Measurements from ENCODE around the gene PANK4.

PANK4 gene

DNA sequence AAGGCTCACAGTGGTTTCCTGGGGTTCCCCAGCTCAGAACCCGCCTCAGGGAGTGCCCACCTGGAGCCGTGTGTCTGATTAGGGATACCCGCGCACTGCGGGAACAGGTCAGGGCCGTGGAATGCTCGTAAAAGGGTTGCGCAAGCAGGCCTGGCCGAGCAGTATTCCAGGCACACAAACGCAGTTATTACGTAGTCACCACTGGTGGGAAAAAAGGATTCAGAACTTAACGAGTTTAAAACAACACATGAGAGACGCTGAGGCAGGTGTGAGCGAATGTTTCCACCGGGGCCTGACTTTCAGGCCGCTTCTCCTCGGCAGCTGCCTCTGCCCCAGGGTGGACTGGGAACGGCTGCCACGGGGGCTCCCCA, 32.1 kb downstream of the PANK4 start:
- no peak for DNase-seq

DNA sequence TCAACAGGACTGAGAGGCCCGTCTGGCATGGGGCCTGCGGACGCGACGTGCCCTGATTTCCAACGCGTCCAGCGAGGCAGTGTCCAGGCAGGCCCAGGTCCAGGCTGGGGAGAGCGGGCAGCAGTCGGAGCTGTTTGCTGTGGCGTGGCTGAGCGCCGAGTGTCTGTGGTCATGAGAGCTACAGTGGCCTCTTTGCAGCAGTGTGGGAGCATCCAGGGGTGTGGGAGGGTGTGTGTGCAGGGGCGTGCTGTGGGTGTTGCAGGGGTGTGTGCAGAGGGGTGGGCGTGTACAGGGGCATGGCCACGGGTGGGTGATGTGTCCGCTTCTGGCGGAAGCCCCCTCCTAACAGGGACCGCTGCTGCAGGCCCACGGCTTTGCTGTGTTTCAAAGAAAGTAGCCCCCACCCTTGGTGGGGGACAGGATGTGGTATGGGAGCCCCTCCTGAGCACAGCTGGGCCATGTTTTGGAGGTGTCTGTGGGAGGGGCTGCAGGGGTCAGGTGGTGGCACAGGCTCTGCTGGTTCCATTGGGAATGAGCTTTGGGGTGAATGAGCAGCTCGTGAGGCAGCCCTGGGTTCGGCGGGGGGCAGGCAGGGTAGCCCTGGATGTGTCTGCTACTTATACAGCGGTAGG, 32.6 kb downstream of the PANK4 start:
- DNase-seq, result no peak

DNA sequence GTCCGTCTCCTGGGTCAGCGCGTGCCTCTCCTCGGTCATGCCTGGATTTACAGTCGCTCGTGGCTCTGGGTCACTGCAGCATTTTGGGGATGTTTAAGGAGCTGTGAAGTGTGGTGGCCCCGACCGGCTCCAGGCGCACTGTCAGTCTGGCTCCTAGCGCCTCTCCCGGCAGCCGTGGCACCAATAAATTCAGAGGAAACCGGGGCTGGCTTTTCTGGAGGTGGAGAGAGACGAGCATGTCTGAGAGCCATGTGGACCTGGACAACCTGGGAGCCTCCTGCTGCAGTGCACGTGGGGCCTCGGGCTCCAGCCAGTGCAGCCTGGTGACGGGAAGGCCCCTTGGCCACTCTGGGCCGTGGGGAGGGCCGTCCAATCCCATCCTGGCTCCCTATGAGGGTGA, 33.2 kb downstream of the PANK4 start:
- DNase-seq, result no peak

DNA sequence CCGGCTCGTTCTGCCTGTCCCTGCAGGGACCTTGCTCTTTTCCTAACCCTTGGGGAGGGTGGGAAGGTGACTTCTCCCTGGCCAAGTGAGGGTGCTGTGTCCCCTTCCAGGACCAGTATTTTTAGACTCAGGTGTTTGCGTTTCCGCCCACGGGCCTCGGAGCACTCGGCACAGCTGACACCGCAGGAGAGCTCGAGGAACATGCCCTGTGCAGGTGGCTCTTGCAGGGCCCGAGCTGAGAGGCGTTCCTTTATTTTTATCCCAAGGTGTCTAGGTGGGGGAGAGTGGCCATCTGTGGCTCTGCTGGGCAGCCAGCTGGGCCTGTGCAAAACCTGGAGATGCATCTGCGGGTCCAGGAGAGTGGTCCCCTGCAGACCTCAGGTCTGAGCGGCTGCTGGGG, 34.3 kb downstream of the PANK4 start:
- no peak for DNase-seq

DNA sequence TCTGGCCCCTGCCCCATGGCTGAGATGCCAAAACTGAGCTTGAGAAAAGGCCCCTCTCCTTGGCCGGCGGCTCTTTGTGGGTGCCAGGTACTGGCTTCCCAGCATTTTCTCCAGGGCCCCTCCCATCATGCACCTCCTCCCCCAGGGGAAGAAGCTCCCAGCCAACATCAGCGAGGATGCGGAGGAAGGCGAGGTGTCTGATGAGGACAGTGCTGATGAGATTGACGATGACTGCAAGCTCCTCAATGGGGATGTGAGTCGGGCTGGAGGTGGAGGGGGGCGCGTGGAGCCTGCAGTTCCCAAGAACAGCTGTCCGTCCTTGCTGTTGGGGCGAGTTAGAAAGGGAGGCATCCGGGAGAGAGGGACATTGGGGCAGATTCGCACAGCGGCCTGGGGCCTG, 36.8 kb downstream of the PANK4 start:
- no peak for DNase-seq

DNA sequence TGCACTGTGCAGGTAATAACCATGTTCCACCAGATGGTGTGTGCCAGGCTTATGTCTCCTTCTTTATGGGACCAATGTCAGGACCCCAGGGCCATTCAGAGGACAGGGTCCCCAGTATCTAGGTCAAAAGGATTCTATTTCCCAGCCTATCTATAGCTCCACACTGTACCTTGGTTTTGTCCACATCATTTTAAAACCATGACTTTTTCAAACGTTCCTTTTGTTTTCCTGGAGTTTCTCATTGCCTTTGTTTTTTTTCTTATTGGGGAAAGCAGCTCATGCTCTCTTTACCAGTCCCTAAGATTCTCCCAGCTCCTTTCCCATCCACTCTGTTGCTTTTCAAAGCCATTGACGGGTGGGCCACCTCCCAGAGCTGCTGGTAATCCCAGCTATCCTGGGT, 37.7 kb downstream of the PANK4 start:
- DNase-seq, result no peak

DNA sequence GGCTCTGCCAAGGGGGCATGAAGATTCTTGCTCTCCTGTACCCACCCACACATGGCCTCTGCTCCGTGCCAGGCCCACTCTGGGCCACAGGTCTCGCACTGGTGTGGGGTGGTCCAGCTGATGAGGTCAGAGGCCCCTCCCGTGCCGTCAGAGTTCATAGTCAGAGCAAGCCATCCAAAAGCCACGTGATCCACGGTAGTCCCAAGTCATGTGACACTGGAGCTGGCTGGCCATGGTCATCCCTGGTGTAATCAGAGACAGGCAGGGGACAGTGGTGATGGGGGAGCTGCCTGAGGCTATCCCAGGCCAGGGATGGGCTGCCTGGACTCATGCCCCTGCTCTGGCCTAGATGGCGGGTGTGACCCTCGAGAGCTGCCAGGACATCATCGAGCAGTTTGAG, 39.8 kb downstream of the PANK4 start:
- DNase-seq, result no peak

DNA sequence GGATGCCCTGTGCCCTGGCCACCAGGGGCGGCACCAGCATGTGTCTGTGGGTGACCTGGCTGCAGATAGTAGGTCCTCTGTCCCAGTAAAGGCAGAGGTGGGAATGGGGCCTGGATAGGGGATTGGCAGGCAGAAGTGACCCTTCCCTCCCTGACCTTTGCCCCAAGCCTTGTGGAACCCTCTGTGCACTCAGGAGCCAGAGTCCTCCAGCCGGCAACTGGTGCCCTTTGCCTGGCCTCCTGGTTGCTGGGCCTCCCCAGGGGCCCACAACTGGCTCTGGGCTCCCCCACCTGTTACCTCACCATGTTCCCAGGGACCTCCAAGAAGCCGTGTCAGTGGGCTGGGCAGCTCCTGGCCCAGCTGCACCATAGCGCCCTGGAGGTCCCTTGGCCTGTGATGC, 40.4 kb downstream of the PANK4 start:
- no peak for DNase-seq

DNA sequence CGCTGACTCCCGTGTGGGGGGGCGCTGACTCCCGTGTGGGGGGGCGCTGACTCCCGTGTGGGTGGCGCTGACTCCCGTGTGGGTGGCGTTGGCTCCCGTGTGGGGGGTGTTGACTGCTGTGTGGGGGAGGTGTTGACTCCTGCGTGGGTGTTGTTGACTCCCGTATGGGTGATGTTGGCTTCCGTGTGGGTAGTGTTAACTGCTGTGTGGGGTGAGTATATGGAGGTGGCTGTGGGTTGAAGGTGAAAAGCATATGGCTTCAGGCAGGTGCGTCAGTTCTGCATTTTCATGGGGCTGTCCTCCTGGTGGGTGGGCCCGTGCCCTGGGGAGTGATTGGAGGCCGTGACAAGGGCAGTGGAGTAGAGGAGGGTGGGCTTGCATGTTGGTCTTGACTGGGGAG, 42.4 kb downstream of the PANK4 start:
- no peak for DNase-seq

DNA sequence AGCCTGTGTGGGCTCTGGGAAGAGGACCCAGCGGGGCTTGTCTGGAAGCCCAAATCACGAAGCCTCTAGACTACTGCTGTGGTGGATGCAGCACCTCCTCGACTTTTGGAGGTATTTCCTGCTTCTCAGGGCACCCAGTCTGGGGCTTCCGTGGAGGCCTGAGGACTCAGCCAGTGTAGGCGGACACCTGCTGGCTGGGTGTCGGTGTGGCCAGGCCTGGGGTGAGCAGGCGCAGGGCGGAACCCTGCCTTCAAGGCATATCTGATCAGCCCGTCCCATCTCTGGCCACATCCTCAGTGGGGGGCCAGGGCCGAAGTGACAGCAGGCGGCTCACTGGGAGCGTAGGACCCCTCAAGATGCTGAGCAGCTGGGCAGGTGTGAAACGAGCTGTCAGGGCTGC, 43.4 kb downstream of the PANK4 start:
- no peak for DNase-seq

DNA sequence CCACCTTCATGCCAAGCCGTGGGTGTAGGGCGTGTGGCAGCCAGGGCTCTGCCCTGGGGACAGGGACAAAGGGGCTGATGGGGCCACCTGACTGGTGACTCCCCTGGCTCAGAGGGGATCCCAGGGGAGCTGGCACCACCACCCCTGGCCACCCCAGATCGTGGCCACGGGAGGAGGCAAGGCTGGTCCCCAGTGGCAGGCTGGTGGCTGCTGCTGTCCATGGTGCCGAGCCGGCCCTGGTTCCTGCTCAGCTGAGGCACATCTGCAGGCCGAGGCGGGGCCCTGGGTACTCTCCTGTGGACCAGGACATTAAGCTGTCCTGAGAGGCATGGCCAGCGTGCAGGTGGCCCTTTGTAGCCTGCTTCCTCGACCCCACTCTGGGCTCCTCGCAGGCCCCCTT, 43.8 kb downstream of the PANK4 start:
- DNase-seq, result no peak

DNA sequence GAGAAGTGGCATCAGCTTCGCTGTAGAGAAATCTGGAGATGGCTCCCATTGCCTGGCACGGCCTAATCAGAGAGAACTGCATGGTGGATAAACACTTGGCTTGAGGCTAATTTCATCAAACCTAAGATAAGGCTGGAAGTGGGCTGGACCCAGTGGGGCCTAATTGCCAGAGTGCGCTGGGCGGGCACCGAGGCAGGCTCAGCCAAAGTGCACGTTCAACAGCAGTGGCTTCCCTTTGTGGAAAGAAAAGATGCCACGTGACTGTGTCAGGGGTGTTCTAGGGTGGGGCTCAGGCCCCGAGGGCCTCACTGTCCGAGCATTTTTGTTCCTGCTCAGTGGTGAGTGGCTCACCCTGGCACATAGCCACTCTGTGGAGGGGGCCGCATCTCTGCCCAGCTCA, 44.5 kb downstream of the PANK4 start:
- DNase-seq, result peak; percentile 68

DNA sequence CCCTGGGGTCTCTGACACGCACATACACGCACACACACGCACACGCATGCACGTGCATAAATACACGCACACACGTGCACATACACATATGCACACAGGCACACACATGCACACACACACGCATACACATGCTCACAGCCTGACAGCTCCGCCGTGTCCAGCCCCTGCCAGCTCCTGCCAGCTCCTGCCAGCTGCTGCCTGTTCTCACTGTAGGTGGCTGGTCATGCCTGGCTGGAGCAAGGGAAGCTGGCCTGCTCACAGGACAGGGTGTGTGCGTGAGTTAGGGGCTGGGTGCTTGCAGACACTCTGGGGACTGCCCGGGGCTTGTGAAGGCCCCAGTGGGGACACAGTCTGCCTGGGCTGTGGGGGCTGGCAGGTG, 45.4 kb downstream of the PANK4 start:
- DNase-seq, result no peak

DNA sequence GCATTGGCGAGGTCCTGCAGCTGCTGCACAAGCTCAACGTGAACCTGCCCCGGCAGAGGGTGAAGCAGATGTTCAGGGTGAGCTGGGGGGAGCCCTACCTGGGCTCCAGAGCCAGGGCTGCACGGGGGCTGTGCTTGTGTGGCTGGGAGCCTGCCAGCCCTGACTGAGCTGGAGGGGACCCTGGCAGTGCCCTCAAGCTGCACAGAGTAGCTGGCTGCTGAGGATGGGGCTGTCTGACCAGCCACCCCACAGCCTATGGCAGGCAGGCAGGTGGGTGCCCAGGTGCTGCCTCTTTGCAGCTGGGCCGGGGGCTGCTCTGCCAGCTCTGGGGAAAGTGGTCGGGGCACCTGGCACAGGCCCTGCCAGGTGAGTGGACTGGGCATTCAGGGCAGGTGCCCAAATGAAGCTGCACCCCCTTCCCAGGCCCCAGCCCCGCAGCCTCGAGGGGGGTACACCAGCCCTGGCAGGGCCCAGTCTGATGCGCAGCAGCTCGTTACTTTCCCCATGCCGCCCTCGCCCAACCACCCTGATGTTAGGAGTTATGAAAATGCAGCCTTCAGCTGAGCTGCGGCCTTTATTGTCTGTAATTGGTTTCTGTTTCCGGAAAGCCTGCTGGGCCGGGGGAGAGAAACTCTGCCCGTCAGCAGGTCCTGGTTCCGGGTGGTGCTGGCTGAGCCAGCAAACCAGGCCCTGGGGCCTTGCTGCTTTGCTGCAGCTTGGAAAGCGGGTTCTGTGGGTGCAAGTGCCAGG, 46.0 kb downstream of the PANK4 start:
- DNase-seq, result no peak

DNA sequence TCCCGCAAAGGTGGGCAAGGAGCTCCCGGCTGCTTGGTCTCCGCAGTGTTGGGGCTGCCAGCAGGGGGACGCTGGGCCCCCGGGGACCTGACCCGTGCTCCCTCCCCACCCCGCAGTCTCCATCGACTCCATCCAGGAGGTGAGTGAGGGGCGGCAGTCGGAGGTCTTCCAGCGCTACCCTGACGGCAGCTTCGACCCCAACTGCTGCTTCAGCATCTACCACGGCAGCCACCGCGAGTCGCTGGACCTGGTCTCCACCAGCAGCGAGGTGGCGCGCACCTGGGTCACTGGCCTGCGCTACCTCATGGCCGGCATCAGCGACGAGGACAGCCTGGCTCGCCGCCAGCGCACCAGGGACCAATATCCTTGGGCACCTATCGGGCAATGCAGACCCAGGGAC, 46.8 kb downstream of the PANK4 start:
- DNase-seq, result no peak

DNA sequence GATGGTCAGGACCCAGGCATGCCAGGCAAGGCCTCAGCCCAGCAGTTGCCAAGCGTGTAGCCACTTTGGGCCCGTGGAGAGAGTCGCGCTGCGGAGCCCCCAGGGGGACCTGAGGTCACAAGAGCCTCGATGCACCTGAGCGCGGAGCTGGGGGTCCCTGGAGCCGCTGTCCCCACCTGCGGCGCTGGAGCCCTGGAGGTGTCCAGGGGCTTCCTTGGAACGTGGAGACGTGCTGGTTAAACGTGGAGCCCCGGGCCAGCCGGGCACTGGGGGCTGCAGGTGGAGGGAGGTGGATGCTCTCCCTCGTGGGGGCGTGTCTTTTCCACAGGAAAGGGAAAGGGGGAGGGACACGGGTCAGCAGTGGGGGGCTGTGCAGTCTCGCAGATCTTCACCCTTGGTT, 47.2 kb downstream of the PANK4 start:
- DNase-seq, result no peak

DNA sequence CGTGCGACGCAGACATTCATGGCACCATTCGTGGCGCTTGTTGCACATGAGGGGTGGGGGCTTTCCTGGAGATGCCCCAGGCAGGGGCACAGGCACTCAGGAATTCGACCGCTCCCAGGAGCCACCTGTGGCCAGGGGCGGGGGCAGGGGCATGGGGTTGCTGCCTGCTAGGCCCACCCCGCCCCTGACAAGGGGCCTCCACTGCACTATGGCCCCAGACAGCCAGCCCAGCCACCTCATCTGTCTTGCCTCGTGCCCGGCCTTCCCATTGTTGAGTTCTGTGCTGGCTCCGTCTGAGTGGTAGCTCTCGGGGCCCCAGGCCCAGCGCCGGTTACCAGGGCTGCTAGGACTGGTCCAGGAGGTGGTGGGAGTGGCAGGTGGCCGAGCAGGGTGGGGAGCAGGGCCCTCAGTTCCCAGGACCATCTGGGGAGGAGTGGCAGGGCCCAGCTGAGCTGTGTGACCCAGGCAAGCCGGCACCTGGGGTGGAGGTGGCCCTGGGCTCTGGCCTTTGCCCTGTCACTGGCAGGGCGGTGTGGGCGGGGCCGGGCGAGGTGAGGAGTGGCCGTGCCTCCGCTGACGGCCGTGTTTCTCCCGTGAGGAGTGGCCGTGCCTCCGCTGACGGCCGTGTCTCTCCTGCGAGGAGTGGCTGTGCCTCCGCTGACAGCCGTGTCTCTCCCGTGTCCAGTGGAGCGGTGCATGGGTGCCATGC, 48.5 kb downstream of the PANK4 start:
- DNase-seq, result no peak

DNA sequence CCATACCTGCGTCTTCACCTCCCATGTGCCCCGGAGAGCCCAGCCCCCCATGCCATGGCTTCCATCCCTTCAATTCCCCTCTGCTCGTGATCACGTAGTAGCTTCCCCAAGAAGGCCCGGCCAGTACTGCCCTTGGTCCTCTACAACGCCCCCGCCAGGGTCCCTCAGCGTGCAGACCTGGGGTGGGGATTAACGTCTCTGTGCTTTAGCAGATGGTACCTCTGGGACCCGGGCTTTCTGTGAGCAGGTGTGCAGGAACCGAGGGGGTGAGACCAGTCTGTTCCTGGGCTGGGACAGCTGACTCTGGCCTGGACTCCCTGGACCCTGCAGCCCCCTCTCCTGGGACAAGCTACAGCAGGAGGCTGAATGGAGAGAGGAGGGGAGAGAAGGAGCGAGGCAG, 49.1 kb downstream of the PANK4 start:
- DNase-seq, result no peak

DNA sequence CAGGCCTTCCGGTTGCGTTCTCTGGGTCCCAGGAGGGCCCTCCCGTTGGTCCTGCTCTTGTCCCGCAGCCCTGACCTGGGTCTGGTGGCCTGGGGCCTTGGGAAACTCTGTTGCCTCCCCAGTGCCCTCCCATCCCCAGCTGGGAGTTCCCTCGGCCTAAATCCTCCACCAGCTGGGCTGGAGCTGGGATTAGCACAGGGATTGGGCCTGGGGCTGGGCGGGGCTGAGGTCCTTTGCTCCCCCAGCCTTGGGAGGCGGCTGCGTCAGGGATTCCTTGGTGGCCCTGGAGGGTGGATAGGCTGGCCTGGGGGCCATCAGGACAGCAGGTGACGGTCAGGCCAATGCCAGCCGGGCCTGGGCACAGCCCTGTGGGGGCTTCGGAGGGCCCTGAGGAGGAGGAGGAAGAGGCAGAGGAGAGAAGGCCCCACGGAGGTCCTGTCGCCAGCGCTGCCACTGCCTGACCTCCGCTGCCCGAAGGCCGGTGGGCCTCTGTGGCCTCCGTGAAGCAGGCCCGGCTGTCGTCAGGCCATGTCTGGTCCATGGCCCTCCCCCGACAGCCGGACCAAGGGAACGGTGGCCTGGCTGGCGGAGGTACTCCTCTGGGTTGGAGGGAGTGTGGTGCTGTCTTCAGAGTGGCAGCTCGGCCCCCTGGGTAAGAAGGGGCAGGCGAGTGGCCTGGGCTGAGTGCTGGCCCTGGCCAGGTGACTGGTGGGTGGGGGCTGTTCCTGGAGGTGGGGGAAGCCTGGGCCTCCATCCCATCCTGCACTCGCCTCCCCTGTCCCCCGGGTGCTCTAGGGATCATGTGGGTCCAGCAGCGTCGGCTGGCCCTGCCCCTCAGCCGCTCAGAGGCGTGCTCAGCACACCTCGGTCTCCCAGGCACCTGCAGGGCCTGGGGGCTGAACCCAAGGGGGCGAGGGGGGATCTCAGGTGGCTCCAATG, 50.1 kb downstream of the PANK4 start, which contains the start of gene PLCH2:
PLCH2 (plus strand) TSS at position 229 of the 939 bp plus-strand sequence; CDS start at position 529, 300 bp downstream.
- DNase-seq, result no peak

DNA sequence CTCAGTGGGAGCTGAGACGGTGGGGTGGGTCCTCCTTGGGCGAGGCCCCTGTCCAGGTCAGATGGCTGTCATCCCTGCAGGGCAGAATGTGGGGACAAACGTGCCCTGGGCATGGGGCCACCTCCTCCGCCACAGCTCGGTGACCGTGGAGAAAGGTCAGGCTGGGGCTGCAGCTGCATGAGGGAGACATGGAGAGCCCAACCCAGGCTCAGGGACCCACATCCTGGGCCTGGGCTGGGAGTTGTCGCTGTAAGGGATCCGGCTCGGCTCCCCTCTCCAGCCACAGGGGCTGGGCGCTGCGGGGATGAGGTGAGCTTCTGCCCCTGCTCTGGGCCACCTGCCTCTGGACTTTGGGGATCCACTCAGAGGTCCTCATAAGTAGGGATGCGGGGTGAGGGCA, 50.8 kb downstream of the PANK4 start:
- DNase-seq, result no peak

DNA sequence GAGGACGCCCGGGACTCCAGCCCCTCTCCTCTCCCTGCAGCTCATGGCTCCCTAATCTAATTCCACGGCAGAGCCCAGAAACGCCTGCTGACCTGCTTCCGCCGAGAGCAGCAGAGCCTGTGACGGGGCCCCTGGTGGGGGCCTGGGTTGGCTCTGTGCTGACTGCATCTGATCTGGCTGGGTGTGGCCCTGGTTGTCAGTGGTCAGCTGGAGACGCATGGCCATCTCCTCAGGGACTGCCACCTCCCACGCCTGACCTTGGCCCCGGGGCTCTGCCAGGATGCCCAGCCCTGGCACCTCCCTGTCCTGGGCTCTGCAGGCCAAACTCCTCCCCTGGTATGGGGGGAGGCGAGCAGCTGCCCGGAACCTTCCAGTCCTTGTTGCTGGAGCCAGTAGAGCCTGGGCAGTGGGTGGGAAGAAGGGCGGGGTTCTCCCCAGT, 51.4 kb downstream of the PANK4 start:
- no peak for DNase-seq

DNA sequence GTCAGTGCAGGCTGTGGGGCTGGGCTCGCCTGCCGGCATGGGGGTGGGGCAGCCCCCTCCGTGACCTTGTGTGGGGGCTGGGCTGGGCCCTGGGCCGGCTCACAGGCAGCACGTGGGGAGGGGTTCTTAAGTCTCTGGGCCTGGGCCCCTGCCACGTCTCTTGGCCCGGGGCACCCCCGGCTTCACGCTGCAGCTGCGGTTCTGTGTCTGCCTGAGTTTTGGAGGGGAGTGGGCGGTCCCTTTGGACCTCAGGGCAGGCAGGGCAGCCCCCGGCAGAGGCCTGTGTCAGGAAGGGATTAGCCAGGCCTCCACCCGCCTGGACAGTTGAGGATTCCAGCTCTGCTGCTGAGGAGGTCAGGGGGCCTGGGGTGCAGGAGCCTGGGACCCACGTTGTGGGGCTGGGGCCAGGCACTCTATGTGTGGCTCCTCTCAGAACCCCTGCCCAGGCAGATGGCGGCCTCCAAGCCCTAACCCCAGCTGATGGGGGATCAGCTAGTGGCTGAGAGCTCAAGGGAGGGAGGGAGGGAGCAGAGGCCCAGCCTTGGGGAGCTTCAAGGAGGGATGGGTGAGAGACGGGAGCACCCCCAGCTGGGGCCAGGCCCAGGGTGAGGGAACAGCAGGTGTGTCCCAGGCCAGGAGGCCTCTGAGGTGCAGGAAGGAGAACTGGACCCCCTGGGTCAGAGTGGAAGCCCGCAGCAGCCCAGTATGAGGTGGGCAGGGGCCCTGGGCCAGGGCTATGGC, 52.1 kb downstream of the PANK4 start:
- no peak for DNase-seq

Data from NCI-H1436 (cell line).